B cell (primary cell): Measurements from ENCODE around the gene NFKBIL1. TPM values are rescaled to one million over a fixed set of nuclear protein-coding genes. Genes with fewer than 3 reads are reported as not detected.

Source experiments
- ATAC-seq: fragments of 200-7000 bp; cut with Tn5 transposase; one replicate; pipeline ENCODE4 v1.10.0; 2021; ENCODE audit warnings: low read depth, mild to moderate bottlenecking, moderate number of reproducible peaks, moderate library complexity
- CTCF ChIA-PET: fragments of 350-600 bp; sonication (Branson Sonifier 250); formaldehyde crosslinking; loops from one replicate; lab custom pipeline; 2021; ENCODE audit warnings: antibody characterized with exemption, inconsistent platforms; lab: Charles Lee
- POLR2A ChIA-PET: fragments of 350-600 bp; sonication (Branson Sonifier 250); formaldehyde crosslinking; loops from one replicate; lab custom pipeline; 2021; ENCODE audit warnings: antibody characterized with exemption; lab: Charles Lee
- DNase-seq: peaks from one replicate; pipeline ENCODE4 v3.0.0; 2013
- H2AFZ ChIP-seq: 2 replicates; pipeline ENCODE4 v1.6.1; 2012; ENCODE audit warnings: mild to moderate bottlenecking, low read depth, low read length; ENCODE audit not compliant: insufficient read depth, poor library complexity, severe bottlenecking
- H3K27ac ChIP-seq, 2 donors: 1 replicate in 1 of 2; 2 replicates in 1 of 2; pipeline ENCODE4 v1.5.1; 2012 to 2013; ENCODE audit warnings: low read length in 2 of 2, mild to moderate bottlenecking in 2 of 2, moderate library complexity in 1 of 2
- H3K27me3 ChIP-seq, 4 experiments: fragments of 200-600 bp in 1 of 4; sonication (generic) in 1 of 4; replicated peaks in 1 of 4; 1 replicate in 2 of 4; 2 replicates in 2 of 4; pipeline versions ENCODE4 v1.6.1 to v1.7.0; 2013 to 2016; ENCODE audit warnings: low read length in 3 of 4, mild to moderate bottlenecking in 2 of 4, mixed read lengths in 1 of 4, moderate library complexity in 1 of 4; ENCODE audit not compliant: insufficient read depth in 4 of 4, control insufficient read depth in 3 of 4; ENCODE audit errors: control extremely low read depth in 1 of 4
- H3K36me3 ChIP-seq, 2 experiments: replicated peaks in 1 of 2; 1 replicate in 1 of 2; 2 replicates in 1 of 2; pipeline versions ENCODE4 v1.6.1 to v1.7.1; 2013; ENCODE audit warnings: low read length in 1 of 2; ENCODE audit not compliant: insufficient read depth in 2 of 2, control insufficient read depth in 1 of 2; ENCODE audit errors: control extremely low read depth in 1 of 2, extremely low read depth in 1 of 2
- H3K4me1 ChIP-seq, 2 donors: fragments of 200-600 bp in 1 of 2; sonication (generic) in 1 of 2; 1 replicate in 1 of 2; 2 replicates in 1 of 2; pipeline versions ENCODE4 v1.5.1 to v1.6.1; 2013 to 2017; ENCODE audit warnings: low read length in 2 of 2; ENCODE audit not compliant: control insufficient read depth in 2 of 2, insufficient read depth in 2 of 2
- H3K4me2 ChIP-seq: replicated peaks from 2 replicates; pipeline ENCODE3; 2012; ENCODE audit warnings: mild to moderate bottlenecking, low read depth, low read length; ENCODE audit not compliant: poor library complexity, severe bottlenecking
- H3K4me3 ChIP-seq, 5 experiments: fragments of 200-600 bp in 1 of 5; sonication (generic) in 1 of 5; 1 replicate in 3 of 5; 2 replicates in 2 of 5; pipeline versions ENCODE4 v1.5.1 to v1.7.0; 2011 to 2016; ENCODE audit warnings: low read length in 4 of 5, mild to moderate bottlenecking in 4 of 5, low read depth in 2 of 5, control low read depth in 1 of 5, moderate library complexity in 1 of 5; ENCODE audit not compliant: insufficient read depth in 1 of 5; ENCODE audit errors: control extremely low read depth in 1 of 5, extremely low read depth in 1 of 5
- H3K79me2 ChIP-seq: fragments of 200-600 bp; sonication (generic); one replicate; pipeline ENCODE4 v1.6.0; 2016; ENCODE audit warnings: low read length; ENCODE audit not compliant: control insufficient read depth, insufficient read depth
- H3K9ac ChIP-seq: fragments of 200-600 bp; sonication (generic); 2 replicates; pipeline ENCODE4 v1.6.1; 2017; ENCODE audit warnings: mild to moderate bottlenecking, low read length, moderate library complexity
- H3K9me3 ChIP-seq, 3 donors: one replicate each; pipeline versions ENCODE4 v1.6.1 to v1.7.1; 2013; ENCODE audit warnings: low read length in 2 of 3; ENCODE audit not compliant: control insufficient read depth in 2 of 3, insufficient read depth in 1 of 3; ENCODE audit errors: control extremely low read depth in 1 of 3
- H4K20me1 ChIP-seq: 2 replicates; pipeline ENCODE4 v1.6.0; 2012; ENCODE audit warnings: mild to moderate bottlenecking, low read length; ENCODE audit not compliant: insufficient read depth, control insufficient read depth, poor library complexity, severe bottlenecking
- H3K27ac Mint-ChIP-seq: one replicate; pipeline ENCODE4 v1.8.0; 2021; ENCODE audit warnings: mixed read lengths
- H3K27me3 Mint-ChIP-seq: one replicate; pipeline ENCODE4 v1.8.0; 2021; ENCODE audit warnings: mixed read lengths
- H3K4me1 Mint-ChIP-seq: one replicate; pipeline ENCODE4 v1.8.0; 2021; ENCODE audit warnings: mixed read lengths
- H3K4me3 Mint-ChIP-seq: one replicate; pipeline ENCODE4 v1.8.0; 2021; ENCODE audit warnings: mixed read lengths
- H3K9me3 Mint-ChIP-seq: one replicate; pipeline ENCODE4 v1.8.0; 2022; ENCODE audit warnings: mixed read lengths; ENCODE audit not compliant: insufficient read depth
- CTCF ChIP-seq: fragments of 200-600 bp; IDR thresholded peaks from one replicate; pipeline ENCODE4 v1.8.0; 2022; ENCODE audit warnings: antibody characterized with exemption, mild to moderate bottlenecking
- EZH2 ChIP-seq: IDR thresholded peaks from 2 replicates; pipeline ENCODE4 v1.6.1; 2012; ENCODE audit warnings: borderline replicate concordance, low read depth, mild to moderate bottlenecking, moderate library complexity, low read length; ENCODE audit not compliant: insufficient read depth, poor library complexity, severe bottlenecking
- WGBS: methylation state at CpG from one replicate; pipeline ENCODE4 v1.1.5; 2013; ENCODE audit warnings: missing lambda C conversion rate; ENCODE audit not compliant: insufficient coverage; 5-methylcytosine and 5-hydroxymethylcytosine counted together
- intact Hi-C: fragments of 100-400 bp; cut with micrococcal nuclease; formaldehyde crosslinking; loops from one replicate; pipeline ENCODE4 v1.10.0; 2022
- polyA plus RNA-seq: library from polyadenylated mRNA; depleted of rRNA; stranded (reverse); fragments of >200 nt; gene quantifications from 2 replicates; pipeline ENCODE4 v1.2.3, GENCODE V29; 2012
- total RNA-seq, 2 donors: library from RNA; stranded (reverse); fragments of 120-200 nt in 1 of 2; gene quantifications; 1 replicate in 1 of 2; 2 replicates in 1 of 2; pipeline versions ENCODE4 v1.2.3 to v1.2.4, GENCODE V29; 2013 to 2022

Gene NFKBIL1
- total and polyA plus RNA-seq, 2 donors (not counting 1 experiment from before 2014, with no cell fraction given): 10.3 to 18.4 TPM

- TF ChIP-seq EZH2 (no peak), CTCF (no peak)
- no peaks in the 10 kb centered on the region for H3K79me2 ChIP-seq
- H2AFZ ChIP-seq: no peak within 1 kb of the TSS
- H3K9me3 ChIP-seq: no peaks in the 10 kb centered on the region
- ChIA-PET CTCF (interaction anchor here (1.1 to 1.8 kb wide), 2 partner anchors 13 to 34 kb away, joined by 3 to 6 read pairs; partner anchors contain the start of gene DDX39B), POLR2A (interaction anchor here (0.7 to 1.3 kb wide), 3 partner anchors 13 to 31 kb away, joined by 3 to 4 read pairs (median 3); partner anchors contain the start of genes DDX39B and MICB)
- H3K4me2 ChIP-seq: no peak within 1 kb of the TSS
- H3K36me3 ChIP-seq: peaks cover 0 to 40% of the 10 kb centered on the region in 2 experiments
- no peaks in the 10 kb centered on the region for H3K9me3 Mint-ChIP-seq
- ATAC-seq (no peak), DNase-seq (no peak)
- no peak within 1 kb of the TSS for H3K4me3 Mint-ChIP-seq
- no peaks in the 10 kb centered on the region for H3K4me1 ChIP-seq
- no peak within 1 kb of the TSS for H3K27ac ChIP-seq
- intact Hi-C loops: no loop called here
- 90% methylated on average over 6 of the region's 7 CpGs for WGBS
- no peak within 1 kb of the TSS for H3K9ac ChIP-seq
- H3K4me1 Mint-ChIP-seq: peaks cover 12% of the 10 kb centered on the region
- H3K27me3 ChIP-seq: no peaks in the 10 kb centered on the region
- no peak within 1 kb of the TSS for H3K4me3 ChIP-seq
- peaks cover 39% of the 10 kb centered on the region for H4K20me1 ChIP-seq
- no peaks in the 10 kb centered on the region for H3K27me3 Mint-ChIP-seq
- no peak within 1 kb of the TSS for H3K27ac Mint-ChIP-seq
These were observed 18.5 kb upstream of the NFKBIL1 start, which contains the start of gene MCCD1 for GRCh38 chr6:31528821-31529328. MCCD1 (plus strand) TSS chr6:31528962; CDS start chr6:31529015, 53 bp downstream.

- no peak overlapping the region for H3K27ac Mint-ChIP-seq
- Histone ChIP-seq H3K27me3 (no peaks in the 10 kb centered on the region), H3K4me3 (no peak overlapping the region), H3K4me1 (no peaks in the 10 kb centered on the region), H3K9me3 (no peaks in the 10 kb centered on the region), H2AFZ (no peak overlapping the region), H3K36me3 (peaks cover 0 to 46% of the 10 kb centered on the region in 2 experiments), H3K9ac (no peak overlapping the region), H3K4me2 (no peak overlapping the region), H4K20me1 (peaks cover 46% of the 10 kb centered on the region), H3K27ac (no peak overlapping the region), H3K79me2 (peaks cover 1% of the 10 kb centered on the region)
- DNase-seq (no peak), ATAC-seq (no peak)
- WGBS: 71% methylated on average over 9 of the region's 12 CpGs
- intact Hi-C loops: no loop called here
- ChIA-PET POLR2A (interaction anchor here (1.0 to 1.3 kb wide), 2 partner anchors 12 to 32 kb away, joined by 3 to 4 read pairs; partner anchors contain the start of genes DDX39B and MICB), CTCF (interaction anchor here (1.8 kb wide), 1 partner anchor 12 kb away, joined by 6 read pairs; the partner anchor contains the start of gene DDX39B)
- no peak overlapping the region for H3K4me3 Mint-ChIP-seq
- peaks cover 12% of the 10 kb centered on the region for H3K4me1 Mint-ChIP-seq
- H3K9me3 Mint-ChIP-seq: no peaks in the 10 kb centered on the region
- no peaks in the 10 kb centered on the region for H3K27me3 Mint-ChIP-seq
- no peak for TF ChIP-seq CTCF
- TF ChIP-seq EZH2: no peak
These were observed 17.9 kb upstream of the NFKBIL1 start for GRCh38 chr6:31529329-31530150.
